ENCODE measurements around the gene OR6T1. TPM values are rescaled to one million over a fixed set of nuclear protein-coding genes. Genes with fewer than 3 reads are reported as not detected.

OR6T1 gene
- total RNA-seq, 1 donor from 2014 or later: not detected

DNA sequence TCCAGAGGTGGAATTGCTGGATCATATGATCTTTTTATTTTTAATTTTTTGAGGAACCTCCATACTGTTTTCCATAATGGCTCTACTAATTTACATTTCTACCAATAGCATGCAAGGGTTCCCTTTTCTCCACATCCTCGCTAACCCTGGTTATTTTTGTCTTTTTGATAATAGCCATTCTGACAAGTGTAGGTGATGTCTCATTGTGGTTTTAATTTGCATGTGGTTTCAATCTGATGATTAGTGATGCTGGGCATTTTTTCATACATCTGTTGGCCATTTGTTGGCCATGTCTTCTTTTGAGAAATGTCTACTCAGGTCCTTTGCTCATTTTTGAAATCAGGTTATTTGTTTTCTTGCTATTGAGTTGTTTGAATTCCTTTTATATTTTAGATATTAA, 19.6 kb downstream of the OR6T1 start:
- no peak for DNase-seq (ENCODE audit: low spot score)
- TF ChIP-seq EZH2phosphoT487 (IDR thresholded peaks at IDR 0.05) (no peak), EZH2 (IDR thresholded peaks at IDR 0.05) (no peak)
- TF ChIP-seq, protein P1, sequence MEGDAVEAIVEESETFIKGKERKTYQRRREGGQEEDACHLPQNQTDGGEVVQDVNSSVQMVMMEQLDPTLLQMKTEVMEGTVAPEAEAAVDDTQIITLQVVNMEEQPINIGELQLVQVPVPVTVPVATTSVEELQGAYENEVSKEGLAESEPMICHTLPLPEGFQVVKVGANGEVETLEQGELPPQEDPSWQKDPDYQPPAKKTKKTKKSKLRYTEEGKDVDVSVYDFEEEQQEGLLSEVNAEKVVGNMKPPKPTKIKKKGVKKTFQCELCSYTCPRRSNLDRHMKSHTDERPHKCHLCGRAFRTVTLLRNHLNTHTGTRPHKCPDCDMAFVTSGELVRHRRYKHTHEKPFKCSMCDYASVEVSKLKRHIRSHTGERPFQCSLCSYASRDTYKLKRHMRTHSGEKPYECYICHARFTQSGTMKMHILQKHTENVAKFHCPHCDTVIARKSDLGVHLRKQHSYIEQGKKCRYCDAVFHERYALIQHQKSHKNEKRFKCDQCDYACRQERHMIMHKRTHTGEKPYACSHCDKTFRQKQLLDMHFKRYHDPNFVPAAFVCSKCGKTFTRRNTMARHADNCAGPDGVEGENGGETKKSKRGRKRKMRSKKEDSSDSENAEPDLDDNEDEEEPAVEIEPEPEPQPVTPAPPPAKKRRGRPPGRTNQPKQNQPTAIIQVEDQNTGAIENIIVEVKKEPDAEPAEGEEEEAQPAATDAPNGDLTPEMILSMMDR (IDR thresholded peaks at IDR 0.05): no peak
- Mint-ChIP-seq H3K36me3 (no peaks in the 10 kb centered on the region), H3K9me3 (no peaks in the 10 kb centered on the region), H3K4me1 (no peaks in the 10 kb centered on the region), H3K27ac (no peak overlapping the region), H3K27me3 (ENCODE audit: insufficient read depth, low read depth) (no peaks in the 10 kb centered on the region), H3K4me3 (no peak overlapping the region)
- Histone ChIP-seq H3K27ac (no peak overlapping the region), H3F3A (ENCODE audit: low read depth) (no peaks in the 10 kb centered on the region), H3K4me2 (no peak overlapping the region), H3K79me2 (ENCODE audit: low read depth) (no peaks in the 10 kb centered on the region), H3K9ac (no peak overlapping the region), H4K20me1 (ENCODE audit: low read depth) (no peaks in the 10 kb centered on the region), H2AFZ (replicated peaks) (no peak overlapping the region), H3K9me3 (ENCODE audit: low read depth) (no peaks in the 10 kb centered on the region), H3K4me1 (no peaks in the 10 kb centered on the region), H3K36me3 (no peaks in the 10 kb centered on the region), H3K27me3 (no peaks in the 10 kb centered on the region), H3K4me3 (no peak overlapping the region)

DNA sequence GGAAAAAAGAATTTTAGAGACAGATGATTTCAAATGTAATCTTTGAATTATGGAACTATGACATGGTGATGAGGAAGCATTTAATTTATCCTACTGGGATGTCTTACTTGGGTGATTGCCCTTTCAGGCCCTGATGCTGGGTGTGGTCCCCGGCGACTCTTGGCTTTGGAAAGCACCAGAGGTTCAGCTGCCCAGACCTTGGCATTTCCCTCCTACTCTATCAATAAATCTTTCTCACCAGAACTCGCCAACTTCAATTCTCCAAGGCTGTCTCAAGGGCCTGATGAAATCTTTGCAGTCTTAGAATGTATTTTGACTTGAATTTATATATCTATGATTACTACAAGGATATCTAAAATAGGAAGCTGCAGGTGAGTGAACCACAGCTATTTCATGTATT, 22.7 kb downstream of the OR6T1 start:
- H3K27ac ChIP-seq: no peak overlapping the region
- H3K27me3 Mint-ChIP-seq (ENCODE audit: insufficient read depth, low read depth): no peaks in the 10 kb centered on the region
- no peaks in the 10 kb centered on the region for H3K4me1 ChIP-seq
- H3K4me2 ChIP-seq: no peak overlapping the region
- no peaks in the 10 kb centered on the region for H3K79me2 ChIP-seq (ENCODE audit: low read depth)
- no peak overlapping the region for H3K9ac ChIP-seq
- no peak overlapping the region for H3K4me3 ChIP-seq
- no peak for DNase-seq (ENCODE audit: low spot score)
- H3K9me3 ChIP-seq (ENCODE audit: low read depth): no peaks in the 10 kb centered on the region
- no peak overlapping the region for H3K27ac Mint-ChIP-seq
- no peaks in the 10 kb centered on the region for H4K20me1 ChIP-seq (ENCODE audit: low read depth)
- H3K4me1 Mint-ChIP-seq: no peaks in the 10 kb centered on the region
- TF ChIP-seq EZH2 (IDR thresholded peaks at IDR 0.05) (no peak), EZH2phosphoT487 (IDR thresholded peaks at IDR 0.05) (no peak)
- TF ChIP-seq, protein P1 (IDR thresholded peaks at IDR 0.05): no peak
- no peak overlapping the region for H2AFZ ChIP-seq (replicated peaks)
- H3K9me3 Mint-ChIP-seq: no peaks in the 10 kb centered on the region
- H3F3A ChIP-seq (ENCODE audit: low read depth): no peaks in the 10 kb centered on the region
- no peaks in the 10 kb centered on the region for H3K36me3 Mint-ChIP-seq
- H3K4me3 Mint-ChIP-seq: no peak overlapping the region
- no peaks in the 10 kb centered on the region for H3K27me3 ChIP-seq
- H3K36me3 ChIP-seq: no peaks in the 10 kb centered on the region

DNA sequence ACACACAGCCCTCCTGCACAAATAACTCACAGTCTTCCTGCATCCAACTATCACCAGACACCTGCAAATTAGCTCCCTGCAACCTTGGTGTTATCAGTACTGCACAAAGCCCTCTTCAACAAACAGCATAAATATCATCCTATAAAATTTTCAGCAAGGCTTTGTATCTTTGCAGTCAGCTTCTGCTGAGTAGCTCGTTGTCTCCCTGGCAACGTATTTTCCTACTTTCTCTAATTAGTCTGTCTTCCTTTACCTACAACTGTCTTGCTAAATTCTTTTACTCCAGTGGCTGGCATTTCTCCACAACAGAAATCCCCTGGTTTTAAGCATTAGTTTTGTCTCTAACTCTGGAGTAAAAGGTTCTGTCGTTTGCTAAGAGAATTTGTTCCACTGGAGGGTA, 37.8 kb downstream of the OR6T1 start:
- no peaks in the 10 kb centered on the region for H3K79me2 ChIP-seq (ENCODE audit: low read depth)
- H3K9me3 ChIP-seq (ENCODE audit: low read depth): no peaks in the 10 kb centered on the region
- H3K27ac Mint-ChIP-seq: no peak overlapping the region
- DNase-seq (ENCODE audit: low spot score): no peak
- H3F3A ChIP-seq (ENCODE audit: low read depth): no peaks in the 10 kb centered on the region
- peak overlapping the region; percentile 97 for H2AFZ ChIP-seq (replicated peaks)
- H3K27me3 ChIP-seq: no peaks in the 10 kb centered on the region
- H3K4me2 ChIP-seq: peak overlapping the region; percentile 41
- no peaks in the 10 kb centered on the region for H3K27me3 Mint-ChIP-seq (ENCODE audit: insufficient read depth, low read depth)
- no peak overlapping the region for H3K4me3 Mint-ChIP-seq
- H3K36me3 ChIP-seq: no peaks in the 10 kb centered on the region
- H3K4me3 ChIP-seq: no peak overlapping the region
- H3K9me3 Mint-ChIP-seq: no peaks in the 10 kb centered on the region
- H3K27ac ChIP-seq: no peak overlapping the region
- TF ChIP-seq EZH2 (IDR thresholded peaks at IDR 0.05): no peak
- no peak for TF ChIP-seq EZH2phosphoT487 (IDR thresholded peaks at IDR 0.05)
- no peaks in the 10 kb centered on the region for H4K20me1 ChIP-seq (ENCODE audit: low read depth)
- no peak overlapping the region for H3K9ac ChIP-seq
- H3K4me1 Mint-ChIP-seq: peaks cover 8% of the 10 kb centered on the region
- no peaks in the 10 kb centered on the region for H3K36me3 Mint-ChIP-seq
- peaks cover 16% of the 10 kb centered on the region for H3K4me1 ChIP-seq

DNA sequence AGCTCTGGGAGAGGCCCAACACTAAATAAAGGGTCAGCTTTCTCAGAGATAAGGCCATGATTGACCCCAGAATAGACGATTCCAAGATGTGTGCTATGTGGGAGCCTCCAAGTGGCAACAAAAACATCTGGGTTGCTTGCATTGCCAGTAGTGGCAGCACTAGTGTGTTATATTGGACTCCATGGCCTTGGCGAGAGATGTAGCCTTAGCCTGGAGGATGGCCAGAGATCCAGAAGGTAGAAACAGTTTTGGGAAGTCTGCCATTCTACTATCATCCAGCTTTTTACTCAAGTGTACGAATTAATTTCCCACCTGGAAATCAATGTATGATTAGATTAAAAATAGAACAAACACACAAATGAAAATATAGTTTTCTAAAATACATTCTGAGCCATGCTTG, 38.7 kb downstream of the OR6T1 start:
- Mint-ChIP-seq H3K9me3 (no peaks in the 10 kb centered on the region), H3K36me3 (no peaks in the 10 kb centered on the region), H3K27ac (no peak overlapping the region), H3K27me3 (ENCODE audit: insufficient read depth, low read depth) (no peaks in the 10 kb centered on the region), H3K4me1 (peaks cover 8% of the 10 kb centered on the region), H3K4me3 (no peak overlapping the region)
- no peaks in the 10 kb centered on the region for H4K20me1 ChIP-seq (ENCODE audit: low read depth)
- no peak overlapping the region for H3K4me2 ChIP-seq
- TF ChIP-seq, protein P1 (IDR thresholded peaks at IDR 0.05): no peak
- TF ChIP-seq EZH2 (IDR thresholded peaks at IDR 0.05): no peak
- H3K9ac ChIP-seq: no peak overlapping the region
- H3K27ac ChIP-seq: no peak overlapping the region
- H3K27me3 ChIP-seq: no peaks in the 10 kb centered on the region
- H3F3A ChIP-seq (ENCODE audit: low read depth): no peaks in the 10 kb centered on the region
- H2AFZ ChIP-seq (replicated peaks): no peak overlapping the region
- H3K9me3 ChIP-seq (ENCODE audit: low read depth): no peaks in the 10 kb centered on the region
- no peaks in the 10 kb centered on the region for H3K79me2 ChIP-seq (ENCODE audit: low read depth)
- peaks cover 16% of the 10 kb centered on the region for H3K4me1 ChIP-seq
- no peaks in the 10 kb centered on the region for H3K36me3 ChIP-seq
- no peak for DNase-seq (ENCODE audit: low spot score)
- H3K4me3 ChIP-seq: no peak overlapping the region

Data from neural progenitor cell (in vitro differentiated cells).